Activated CD4-positive, alpha-beta T cell treated with anti-CD3 and anti-CD28 coated beads, Interleukin-2, Interleukin-6, amounts not matched to agents 100 ng/mL and 50 ng/mL, durations not matched to agents 16 hours and 8 hours (primary cell): ENCODE measurements around the gene SUSD5.
"Not testable (repeated sequence)": the region's sequence is repeated elsewhere in the genome, so short reads cannot be mapped to it uniquely, and the experiment has no call there.

Source experiments
- DNase-seq: peaks from one replicate; pipeline ENCODE4 v3.0.0-alpha.2; 2020

Gene SUSD5

DNA sequence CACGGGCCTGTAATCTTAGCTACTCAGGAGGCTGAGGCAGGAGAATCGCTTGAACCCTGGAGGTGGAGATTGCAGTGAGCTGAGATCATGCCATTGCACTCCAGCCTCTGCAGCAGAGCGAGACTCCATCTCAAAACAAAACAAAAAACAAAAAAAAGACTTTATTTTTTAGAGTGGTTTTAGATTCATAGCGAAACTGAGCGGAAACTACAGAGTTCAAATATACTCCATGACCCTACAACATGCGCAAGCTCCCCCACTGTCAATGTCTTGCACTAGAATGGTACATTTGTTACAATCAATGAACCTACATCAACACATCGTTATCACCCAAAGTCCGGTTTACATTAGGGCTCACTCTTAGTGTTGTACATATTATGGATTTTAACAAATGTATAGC, 107.0 kb downstream of the SUSD5 start:
- peak; percentile 72 for DNase-seq

DNA sequence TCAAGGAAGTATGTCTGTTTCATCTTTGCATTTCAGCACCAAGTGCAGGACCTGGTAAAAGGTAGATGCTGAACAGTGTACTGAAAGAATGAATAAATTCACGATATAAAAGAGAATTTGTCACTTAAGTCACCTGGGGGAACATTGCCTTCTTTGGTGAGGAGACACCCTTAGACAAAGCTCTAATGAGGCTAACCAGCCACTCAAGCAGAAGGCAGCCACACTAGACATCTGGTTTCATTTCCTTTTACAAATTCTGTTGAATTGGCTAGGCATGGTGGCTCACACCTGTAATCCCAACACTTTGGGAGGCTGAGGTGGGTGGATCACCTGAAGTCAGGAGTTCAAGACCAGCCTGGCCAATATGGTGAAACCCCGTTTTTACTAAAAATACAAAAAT, 111.8 kb downstream of the SUSD5 start:
- not testable (repeated sequence) for DNase-seq

DNA sequence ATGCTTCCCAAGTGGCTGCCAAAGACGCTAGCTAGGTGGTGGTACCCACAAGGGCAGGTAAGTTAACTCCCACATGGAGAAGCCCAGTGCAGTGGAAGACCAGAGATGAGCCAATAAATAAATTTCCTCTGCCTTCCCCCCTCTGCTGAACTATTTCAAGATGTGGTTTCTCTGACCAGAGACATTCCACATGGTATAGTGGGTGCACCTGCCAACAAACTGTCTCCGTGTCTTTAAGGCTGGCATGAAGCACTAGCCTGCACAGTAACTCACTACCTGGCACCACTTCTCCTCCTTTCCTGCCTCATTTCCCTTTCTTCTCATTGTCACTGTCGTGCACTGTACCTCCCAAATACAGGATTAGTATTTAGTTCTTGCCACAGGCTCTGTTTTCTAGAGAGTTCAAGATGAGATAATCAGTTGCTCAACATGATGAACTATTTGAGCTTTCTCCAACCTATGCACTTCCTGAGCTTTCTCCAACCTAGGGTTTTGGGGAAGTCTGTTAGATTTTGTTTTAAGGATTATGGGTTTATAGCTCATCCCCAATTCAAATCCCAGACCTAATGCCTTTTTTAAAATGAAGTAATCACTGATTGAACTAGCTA, 113.2 kb downstream of the SUSD5 start:
- DNase-seq, result no peak

DNA sequence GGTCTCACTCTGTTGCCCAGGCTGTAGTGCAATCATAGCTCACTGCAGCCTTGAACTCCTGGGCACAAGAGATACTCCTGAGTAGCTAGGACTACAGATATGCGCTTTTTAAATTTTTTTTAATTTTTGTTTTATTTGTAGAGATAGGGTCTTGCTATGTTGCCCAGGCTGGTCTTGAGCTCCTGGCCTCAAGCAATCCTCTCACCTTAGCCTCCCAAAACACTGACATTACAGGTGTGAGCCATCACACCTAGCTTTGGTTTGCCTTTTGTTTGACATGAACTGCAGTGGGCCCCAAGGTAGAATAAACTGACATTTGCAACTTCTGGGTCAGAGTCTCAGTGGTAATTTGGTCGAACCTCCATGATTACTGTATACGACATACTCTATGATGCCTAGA, 113.8 kb downstream of the SUSD5 start:
- no peak for DNase-seq

DNA sequence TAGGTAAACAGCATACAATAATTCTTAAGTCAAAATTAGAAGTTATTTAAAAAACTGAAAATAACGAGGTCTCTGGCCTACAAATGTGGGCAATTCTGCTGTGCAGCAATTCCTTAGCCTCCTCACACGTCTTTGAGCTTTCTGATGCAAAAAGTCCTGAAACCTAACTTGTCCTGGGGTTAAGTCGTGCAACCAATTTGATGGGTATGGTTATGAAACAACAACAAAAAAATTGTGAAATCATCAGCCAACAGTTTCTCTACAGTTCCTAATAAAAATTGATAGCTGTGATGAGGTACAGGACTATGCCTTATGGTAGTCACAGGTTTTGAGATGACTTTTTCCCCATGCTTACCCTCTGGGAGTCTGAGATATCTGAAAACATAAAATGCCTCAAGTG, 115.1 kb downstream of the SUSD5 start:
- DNase-seq, result no peak

DNA sequence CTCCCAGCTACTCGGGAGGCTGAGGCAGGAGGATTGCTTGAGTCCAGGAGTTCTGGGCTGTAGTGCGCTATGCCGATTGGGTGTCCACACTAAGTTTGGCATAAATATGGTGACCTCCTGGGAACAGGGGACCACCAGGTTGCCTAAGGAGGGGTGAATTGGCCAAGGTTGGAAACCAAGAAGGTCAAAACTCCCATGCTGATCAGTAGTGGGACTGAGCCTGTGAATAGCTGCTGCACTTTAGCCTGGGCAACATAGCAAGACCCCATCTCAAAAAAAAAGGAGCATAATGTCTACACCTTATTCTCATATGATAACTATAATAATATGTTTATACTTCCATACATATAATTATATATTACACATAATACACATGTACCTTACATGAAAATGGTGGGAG, 115.6 kb downstream of the SUSD5 start:
- DNase-seq, result no peak

DNA sequence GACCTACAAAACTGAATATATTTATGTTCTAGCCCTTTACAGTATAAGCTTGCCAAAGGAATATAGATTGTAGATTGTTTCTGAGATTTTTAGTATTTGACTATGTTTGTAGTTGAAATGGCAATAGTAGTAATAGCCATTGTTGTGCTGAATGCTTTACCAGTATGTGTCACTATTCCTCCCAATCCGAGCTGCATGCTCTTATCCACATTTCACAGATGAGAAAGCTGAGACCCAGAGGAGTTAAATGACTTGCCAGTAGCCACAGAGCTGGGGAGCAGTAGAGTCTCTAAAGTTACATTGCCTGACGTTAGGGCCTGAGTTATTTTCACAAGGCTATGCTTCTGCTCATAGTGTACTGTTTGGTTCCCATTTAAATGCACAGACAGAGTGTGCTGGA, 118.4 kb downstream of the SUSD5 start:
- no peak for DNase-seq
